Tibial nerve (tissue), 3 donors: ENCODE results near the gene AUH.

Source experiments
- POLR2A ChIP-seq, 2 donors: fragments of 450-650 bp; IDR thresholded peaks; one replicate each; pipeline ENCODE4 v1.6.1; 2017; ENCODE audit warnings: antibody characterized with exemption in 2 of 2, mild to moderate bottlenecking in 2 of 2, moderate library complexity in 2 of 2
- TF ChIP-seq, protein P1 (sequence below), 5 experiments: fragments of 200-600 bp in 3 of 5; fragments of 450-650 bp in 2 of 5; sonication (generic) in 3 of 5; IDR thresholded peaks; one replicate each; pipeline ENCODE4 v1.5.1; 2016 to 2019; ENCODE audit warnings: antibody characterized with exemption in 5 of 5, mild to moderate bottlenecking in 3 of 5, moderate library complexity in 2 of 5

DNA sequence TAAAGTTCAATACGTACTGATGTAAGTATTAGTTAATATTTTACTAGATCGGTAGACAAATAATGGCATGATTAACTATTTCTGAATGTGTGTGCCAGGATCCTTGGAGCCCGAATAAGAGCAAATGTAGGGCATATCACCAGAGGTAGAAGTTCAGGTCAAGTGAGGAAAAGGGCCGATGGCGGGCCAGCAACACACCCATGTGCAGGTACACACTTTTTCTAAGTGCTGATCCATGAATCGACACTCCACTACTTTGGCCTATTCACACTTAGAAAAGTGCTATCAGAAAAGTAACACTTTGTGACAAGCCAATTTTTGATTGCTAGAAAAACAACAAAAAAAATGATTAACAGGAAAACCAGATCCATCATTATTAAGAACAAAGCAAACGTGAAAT lies 150.3 kb downstream of the AUH start:
- TF ChIP-seq, protein P1, sequence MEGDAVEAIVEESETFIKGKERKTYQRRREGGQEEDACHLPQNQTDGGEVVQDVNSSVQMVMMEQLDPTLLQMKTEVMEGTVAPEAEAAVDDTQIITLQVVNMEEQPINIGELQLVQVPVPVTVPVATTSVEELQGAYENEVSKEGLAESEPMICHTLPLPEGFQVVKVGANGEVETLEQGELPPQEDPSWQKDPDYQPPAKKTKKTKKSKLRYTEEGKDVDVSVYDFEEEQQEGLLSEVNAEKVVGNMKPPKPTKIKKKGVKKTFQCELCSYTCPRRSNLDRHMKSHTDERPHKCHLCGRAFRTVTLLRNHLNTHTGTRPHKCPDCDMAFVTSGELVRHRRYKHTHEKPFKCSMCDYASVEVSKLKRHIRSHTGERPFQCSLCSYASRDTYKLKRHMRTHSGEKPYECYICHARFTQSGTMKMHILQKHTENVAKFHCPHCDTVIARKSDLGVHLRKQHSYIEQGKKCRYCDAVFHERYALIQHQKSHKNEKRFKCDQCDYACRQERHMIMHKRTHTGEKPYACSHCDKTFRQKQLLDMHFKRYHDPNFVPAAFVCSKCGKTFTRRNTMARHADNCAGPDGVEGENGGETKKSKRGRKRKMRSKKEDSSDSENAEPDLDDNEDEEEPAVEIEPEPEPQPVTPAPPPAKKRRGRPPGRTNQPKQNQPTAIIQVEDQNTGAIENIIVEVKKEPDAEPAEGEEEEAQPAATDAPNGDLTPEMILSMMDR (IDR thresholded peaks at IDR 0.05), result no peak
- no peak for TF ChIP-seq POLR2A (IDR thresholded peaks at IDR 0.05)
